Esophagus squamous epithelium (tissue), 4 donors: ENCODE measurements around the gene CSNK1G1.

Source experiments
- CTCF ChIP-seq, 6 experiments: fragments of 450-650 bp in 4 of 6; fragments of 200-600 bp in 2 of 6; sonication (generic) in 2 of 6; IDR thresholded peaks; one replicate each; pipeline ENCODE4 v1.5.1; 2016 to 2019; ENCODE audit warnings: antibody characterized with exemption in 6 of 6, mild to moderate bottlenecking in 4 of 6, moderate library complexity in 4 of 6
- POLR2A ChIP-seq, 4 donors: fragments of 450-650 bp; IDR thresholded peaks; one replicate each; pipeline ENCODE4 v1.6.1; 2017; ENCODE audit warnings: antibody characterized with exemption in 4 of 4, mild to moderate bottlenecking in 4 of 4, moderate library complexity in 3 of 4

- TF ChIP-seq CTCF (IDR thresholded peaks at IDR 0.05) (no peak), POLR2A (IDR thresholded peaks at IDR 0.05) (no peak)
These were observed 218.6 kb downstream of the CSNK1G1 start for GRCh38 chr15:64137226-64137833.
